ENCODE measurements around the gene CLCN4.

GRCh38 chrX:10143071-10143983 lies 13.4 kb upstream of the CLCN4 start:
- TF ChIP-seq, protein P1, sequence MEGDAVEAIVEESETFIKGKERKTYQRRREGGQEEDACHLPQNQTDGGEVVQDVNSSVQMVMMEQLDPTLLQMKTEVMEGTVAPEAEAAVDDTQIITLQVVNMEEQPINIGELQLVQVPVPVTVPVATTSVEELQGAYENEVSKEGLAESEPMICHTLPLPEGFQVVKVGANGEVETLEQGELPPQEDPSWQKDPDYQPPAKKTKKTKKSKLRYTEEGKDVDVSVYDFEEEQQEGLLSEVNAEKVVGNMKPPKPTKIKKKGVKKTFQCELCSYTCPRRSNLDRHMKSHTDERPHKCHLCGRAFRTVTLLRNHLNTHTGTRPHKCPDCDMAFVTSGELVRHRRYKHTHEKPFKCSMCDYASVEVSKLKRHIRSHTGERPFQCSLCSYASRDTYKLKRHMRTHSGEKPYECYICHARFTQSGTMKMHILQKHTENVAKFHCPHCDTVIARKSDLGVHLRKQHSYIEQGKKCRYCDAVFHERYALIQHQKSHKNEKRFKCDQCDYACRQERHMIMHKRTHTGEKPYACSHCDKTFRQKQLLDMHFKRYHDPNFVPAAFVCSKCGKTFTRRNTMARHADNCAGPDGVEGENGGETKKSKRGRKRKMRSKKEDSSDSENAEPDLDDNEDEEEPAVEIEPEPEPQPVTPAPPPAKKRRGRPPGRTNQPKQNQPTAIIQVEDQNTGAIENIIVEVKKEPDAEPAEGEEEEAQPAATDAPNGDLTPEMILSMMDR (conservative IDR thresholded peaks at IDR 0.05; ENCODE audit: low read length): no peak
- no peak for TF ChIP-seq EZH2phosphoT487 (IDR thresholded peaks at IDR 0.05; ENCODE audit: borderline replicate concordance)
